Activated gamma-delta T cell treated with anti-CD3 and anti-CD28 coated beads, Interleukin-2, amount 50 U/mL, for 16 hours (primary cell): ENCODE measurements around the gene PET100.

Source experiments
- DNase-seq: peaks from one replicate; pipeline ENCODE4 v3.0.0-alpha.2; 2020; ENCODE audit warnings: low read depth

Gene PET100

GRCh38 chr19:7629347-7630054 lies at the start of gene PET100, which contains the start of gene XAB2:
Gene PET100 (plus strand): TSS chr19:7629793. CDS start chr19:7629834, 41 bp downstream.
Gene XAB2 (minus strand): TSS chr19:7629545. CDS start chr19:7629527, 18 bp downstream.
- peak; percentile 91 for DNase-seq

GRCh38 chr19:7582446-7582845 lies 47.1 kb upstream of the PET100 start:
- DNase-seq, result no peak

- DNase-seq, result no peak
Observed at GRCh38 chr19:7589822-7590221, 39.8 kb upstream of the PET100 start.

- no peak for DNase-seq
Observed at GRCh38 chr19:7590256-7590655, 39.3 kb upstream of the PET100 start.

- DNase-seq, result no peak
Observed at GRCh38 chr19:7595466-7596133, 34.0 kb upstream of the PET100 start, which contains the start of gene CAMSAP3. Gene CAMSAP3 (plus strand): TSS chr19:7595863. CDS start chr19:7596003, 140 bp downstream.

GRCh38 chr19:7596211-7596937 lies 33.2 kb upstream of the PET100 start:
- no peak for DNase-seq

- no peak for DNase-seq
Observed at GRCh38 chr19:7597689-7598088, 31.9 kb upstream of the PET100 start.

GRCh38 chr19:7598180-7598579 lies 31.4 kb upstream of the PET100 start:
- no peak for DNase-seq

GRCh38 chr19:7600721-7601120 lies 28.9 kb upstream of the PET100 start:
- no peak for DNase-seq

- no peak for DNase-seq
Observed at GRCh38 chr19:7602240-7602934, 27.2 kb upstream of the PET100 start.

GRCh38 chr19:7602935-7603497 lies 26.6 kb upstream of the PET100 start:
- no peak for DNase-seq

GRCh38 chr19:7603919-7604318 lies 25.7 kb upstream of the PET100 start:
- no peak for DNase-seq

- DNase-seq, result no peak
Observed at GRCh38 chr19:7605490-7606222, 23.9 kb upstream of the PET100 start.

GRCh38 chr19:7606289-7606688 lies 23.3 kb upstream of the PET100 start:
- DNase-seq, result no peak

GRCh38 chr19:7607212-7607873 lies 22.2 kb upstream of the PET100 start:
- DNase-seq, result no peak

GRCh38 chr19:7607874-7608560 lies 21.6 kb upstream of the PET100 start:
- DNase-seq, result no peak

- no peak for DNase-seq
Observed at GRCh38 chr19:7610491-7611240, 18.9 kb upstream of the PET100 start.

GRCh38 chr19:7611541-7612279 lies 17.9 kb upstream of the PET100 start:
- no peak for DNase-seq
